SK-N-MC (cell line): ENCODE results near the gene RPL31.

Experiments
- EZH2 ChIP-seq: fragments of 200-600 bp; sonication (generic); IDR thresholded peaks from one replicate; pipeline ENCODE4 v1.6.1; 2017; ENCODE audit warnings: antibody characterized with exemption
- FOXP2 ChIP-seq: optimal IDR thresholded peaks from 2 replicates; pipeline ENCODE3; 2011; ENCODE audit warnings: mild to moderate bottlenecking, moderate library complexity; ENCODE audit not compliant: insufficient read depth; ENCODE audit errors: extremely low read length, control extremely low read depth
- POLR2AphosphoS5 ChIP-seq: IDR thresholded peaks from 2 replicates; pipeline ENCODE4 v1.6.1; 2012; ENCODE audit warnings: mild to moderate bottlenecking, low read depth, low read length, borderline replicate concordance

DNA sequence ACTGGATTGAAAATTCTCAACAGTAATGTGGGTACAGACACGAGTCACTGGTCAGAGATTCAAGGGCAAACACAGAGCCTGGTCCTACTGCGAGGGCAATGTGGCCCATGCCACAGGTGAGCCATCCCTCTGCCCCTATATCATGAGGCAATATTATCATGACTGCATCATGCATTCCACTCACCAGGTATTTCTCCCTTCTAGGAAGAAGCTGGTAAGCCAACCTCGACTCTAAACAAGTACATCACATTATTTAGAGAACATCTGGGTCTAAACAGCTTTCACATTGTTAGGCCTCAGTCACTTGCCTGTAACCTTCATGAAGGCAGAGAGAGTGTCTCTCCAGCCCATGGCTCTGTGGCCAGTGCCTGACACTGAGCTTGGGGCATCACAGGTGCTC lies 14.6 kb upstream of the RPL31 start:
- TF ChIP-seq POLR2AphosphoS5 (no peak), EZH2 (no peak), FOXP2 (no peak)
